Neural progenitor cell (in vitro differentiated cells): Measurements from ENCODE around the gene KLLN. TPM values are rescaled to one million over a fixed set of nuclear protein-coding genes. Genes with fewer than 3 reads are reported as not detected.
"Not testable (repeated sequence)": the region's sequence is repeated elsewhere in the genome, so short reads cannot be mapped to it uniquely, and the experiment has no call there.

ENCODE experiments used
- DNase-seq: peaks from one replicate; pipeline ENCODE4 v3.0.0-alpha.2; 2016; ENCODE audit warnings: low spot score
- H2AFZ ChIP-seq: fragments of 200-600 bp; sonication (generic); replicated peaks from 2 replicates; pipeline ENCODE4 v1.6.1; 2016; ENCODE audit warnings: antibody characterized with exemption
- H3F3A ChIP-seq: fragments of 200-600 bp; sonication (generic); 2 replicates; pipeline ENCODE4 v1.6.1; 2016; ENCODE audit warnings: antibody characterized with exemption, low read depth
- H3K27ac ChIP-seq: fragments of 200-600 bp; sonication (generic); 2 replicates; pipeline ENCODE4 v1.5.1; 2016; ENCODE audit warnings: mild to moderate bottlenecking
- H3K27me3 ChIP-seq: fragments of 200-600 bp; sonication (generic); 2 replicates; pipeline ENCODE4 v1.6.1; 2016; ENCODE audit warnings: mild to moderate bottlenecking, moderate library complexity
- H3K36me3 ChIP-seq: fragments of 200-600 bp; sonication (generic); 2 replicates; pipeline ENCODE4 v1.5.1; 2016
- H3K4me1 ChIP-seq: fragments of 200-600 bp; sonication (generic); 2 replicates; pipeline ENCODE4 v1.6.1; 2016; ENCODE audit warnings: mixed run types
- H3K4me2 ChIP-seq: fragments of 200-600 bp; sonication (generic); 2 replicates; pipeline ENCODE4 v1.6.1; 2016
- H3K4me3 ChIP-seq: fragments of 200-600 bp; sonication (generic); 2 replicates; pipeline ENCODE4 v1.5.1; 2016
- H3K79me2 ChIP-seq: fragments of 200-600 bp; sonication (generic); 2 replicates; pipeline ENCODE4 v1.6.1; 2016; ENCODE audit warnings: low read depth
- H3K9ac ChIP-seq: fragments of 200-600 bp; sonication (generic); 2 replicates; pipeline ENCODE4 v1.6.1; 2016
- H3K9me3 ChIP-seq: fragments of 200-600 bp; sonication (generic); 2 replicates; pipeline ENCODE4 v1.5.1; 2016; ENCODE audit warnings: low read depth
- H4K20me1 ChIP-seq: fragments of 200-600 bp; sonication (generic); 2 replicates; pipeline ENCODE4 v1.6.1; 2016; ENCODE audit warnings: low read depth
- H3K27ac Mint-ChIP-seq: 3 replicates; pipeline ENCODE4 v1.8.0; 2021; ENCODE audit warnings: mixed read lengths
- H3K27me3 Mint-ChIP-seq: 2 replicates; pipeline ENCODE4 v1.8.0; 2022; ENCODE audit warnings: low read depth, mild to moderate bottlenecking, inconsistent platforms, moderate library complexity, mixed read lengths; ENCODE audit not compliant: insufficient read depth
- H3K36me3 Mint-ChIP-seq: 3 replicates; pipeline ENCODE4 v1.8.0; 2021; ENCODE audit warnings: mixed read lengths
- H3K4me1 Mint-ChIP-seq: 3 replicates; pipeline ENCODE4 v1.8.0; 2021; ENCODE audit warnings: mixed read lengths
- H3K4me3 Mint-ChIP-seq: 3 replicates; pipeline ENCODE4 v1.8.0; 2021; ENCODE audit warnings: mild to moderate bottlenecking, moderate library complexity, mixed read lengths
- H3K9me3 Mint-ChIP-seq: 3 replicates; pipeline ENCODE4 v1.8.0; 2020; ENCODE audit warnings: mixed read lengths
- EZH2 ChIP-seq: fragments of 200-600 bp; sonication (generic); IDR thresholded peaks from 2 replicates; pipeline ENCODE4 v1.6.1; 2017; ENCODE audit warnings: antibody characterized with exemption, mild to moderate bottlenecking, moderate library complexity
- EZH2phosphoT487 ChIP-seq: fragments of 200-600 bp; sonication (generic); IDR thresholded peaks from 2 replicates; pipeline ENCODE4 v1.6.1; 2017; ENCODE audit warnings: antibody characterized with exemption
- total RNA-seq: library from RNA; depleted of rRNA; stranded (reverse); fragments of >200 nt; gene quantifications from 2 replicates; pipeline ENCODE4 v1.2.3, GENCODE V29; 2015; ENCODE audit warnings: low replicate concordance
- TF ChIP-seq, protein P1 (sequence below): fragments of 200-600 bp; sonication (generic); IDR thresholded peaks from 2 replicates; pipeline ENCODE4 v1.5.1; 2017; ENCODE audit warnings: antibody characterized with exemption, mild to moderate bottlenecking

Gene KLLN
- total RNA-seq, 1 donor from 2014 or later = 1.5 TPM

DNA sequence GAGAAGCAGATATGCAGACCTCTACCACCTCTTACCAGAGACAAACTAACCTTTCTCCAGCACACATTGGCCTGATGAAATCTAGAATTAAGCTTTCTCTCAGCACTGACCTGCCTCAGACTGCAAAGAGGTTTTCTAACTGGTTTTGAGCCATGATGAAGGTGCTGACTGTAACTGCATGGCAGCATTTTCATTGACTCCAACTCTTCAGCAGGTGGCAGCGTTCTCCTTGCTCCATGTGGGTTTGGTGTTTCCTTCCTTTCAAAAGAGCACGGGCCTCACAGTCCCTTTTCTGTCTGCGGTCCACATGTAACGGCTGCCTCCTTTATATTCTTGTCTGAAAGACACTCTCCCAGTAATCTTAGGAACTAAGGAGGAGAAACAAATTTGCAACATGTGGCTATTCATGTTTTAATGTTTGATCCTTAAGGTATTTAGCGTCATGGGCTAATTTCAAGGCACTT, 12.6 kb downstream of the KLLN start:
- Mint-ChIP-seq H3K4me3 (no peak overlapping the region), H3K36me3 (no peaks in the 10 kb centered on the region), H3K27me3 (no peaks in the 10 kb centered on the region), H3K27ac (no peak overlapping the region), H3K9me3 (no peaks in the 10 kb centered on the region), H3K4me1 (peaks cover 5% of the 10 kb centered on the region)
- Histone ChIP-seq H3F3A (no peaks in the 10 kb centered on the region), H2AFZ (peak overlapping the region; percentile 93), H3K27me3 (no peaks in the 10 kb centered on the region), H3K9ac (no peak overlapping the region), H3K4me2 (no peak overlapping the region), H3K4me1 (no peaks in the 10 kb centered on the region), H3K9me3 (no peaks in the 10 kb centered on the region), H3K27ac (no peak overlapping the region), H4K20me1 (no peaks in the 10 kb centered on the region), H3K79me2 (no peaks in the 10 kb centered on the region), H3K4me3 (no peak overlapping the region), H3K36me3 (no peaks in the 10 kb centered on the region)
- peak; percentile 82 for DNase-seq
- TF ChIP-seq, protein P1, sequence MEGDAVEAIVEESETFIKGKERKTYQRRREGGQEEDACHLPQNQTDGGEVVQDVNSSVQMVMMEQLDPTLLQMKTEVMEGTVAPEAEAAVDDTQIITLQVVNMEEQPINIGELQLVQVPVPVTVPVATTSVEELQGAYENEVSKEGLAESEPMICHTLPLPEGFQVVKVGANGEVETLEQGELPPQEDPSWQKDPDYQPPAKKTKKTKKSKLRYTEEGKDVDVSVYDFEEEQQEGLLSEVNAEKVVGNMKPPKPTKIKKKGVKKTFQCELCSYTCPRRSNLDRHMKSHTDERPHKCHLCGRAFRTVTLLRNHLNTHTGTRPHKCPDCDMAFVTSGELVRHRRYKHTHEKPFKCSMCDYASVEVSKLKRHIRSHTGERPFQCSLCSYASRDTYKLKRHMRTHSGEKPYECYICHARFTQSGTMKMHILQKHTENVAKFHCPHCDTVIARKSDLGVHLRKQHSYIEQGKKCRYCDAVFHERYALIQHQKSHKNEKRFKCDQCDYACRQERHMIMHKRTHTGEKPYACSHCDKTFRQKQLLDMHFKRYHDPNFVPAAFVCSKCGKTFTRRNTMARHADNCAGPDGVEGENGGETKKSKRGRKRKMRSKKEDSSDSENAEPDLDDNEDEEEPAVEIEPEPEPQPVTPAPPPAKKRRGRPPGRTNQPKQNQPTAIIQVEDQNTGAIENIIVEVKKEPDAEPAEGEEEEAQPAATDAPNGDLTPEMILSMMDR = peak; percentile 66
- no peak for TF ChIP-seq EZH2
- TF ChIP-seq EZH2phosphoT487 = no peak

DNA sequence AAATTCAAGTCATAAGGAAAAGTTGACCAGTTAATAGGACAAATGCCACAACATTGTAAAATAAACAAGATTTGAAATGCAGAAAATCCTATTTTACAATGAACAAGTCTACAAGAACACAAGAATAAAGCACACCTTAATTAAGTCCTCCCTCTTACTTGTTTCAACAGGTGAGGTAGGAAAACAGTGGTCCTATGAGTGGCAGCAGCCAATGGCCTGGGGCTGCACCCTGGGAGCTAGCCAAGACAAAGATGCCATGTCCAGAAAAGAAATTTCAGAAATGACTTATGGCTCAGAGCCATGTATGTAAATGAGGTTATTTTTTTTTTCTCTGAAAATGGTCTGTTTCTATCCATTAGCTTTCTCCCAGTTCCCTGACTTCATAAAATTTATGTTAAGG, 14.3 kb downstream of the KLLN start:
- Mint-ChIP-seq H3K36me3 (no peaks in the 10 kb centered on the region), H3K27me3 (no peaks in the 10 kb centered on the region), H3K4me1 (peaks cover 5% of the 10 kb centered on the region), H3K9me3 (no peaks in the 10 kb centered on the region), H3K4me3 (no peak overlapping the region), H3K27ac (no peak overlapping the region)
- H3K4me3 ChIP-seq = no peak overlapping the region
- H3K36me3 ChIP-seq = no peaks in the 10 kb centered on the region
- H3K79me2 ChIP-seq = no peaks in the 10 kb centered on the region
- TF ChIP-seq EZH2phosphoT487 = no peak
- TF ChIP-seq EZH2 = no peak
- TF ChIP-seq, protein P1 = no peak
- no peaks in the 10 kb centered on the region for H4K20me1 ChIP-seq
- no peaks in the 10 kb centered on the region for H3K4me1 ChIP-seq
- DNase-seq = no peak
- H3K9me3 ChIP-seq = no peaks in the 10 kb centered on the region
- H3K27me3 ChIP-seq = no peaks in the 10 kb centered on the region
- H3K27ac ChIP-seq = no peak overlapping the region
- H3K4me2 ChIP-seq = no peak overlapping the region
- no peak overlapping the region for H3K9ac ChIP-seq
- H3F3A ChIP-seq = no peaks in the 10 kb centered on the region
- H2AFZ ChIP-seq = no peak overlapping the region

DNA sequence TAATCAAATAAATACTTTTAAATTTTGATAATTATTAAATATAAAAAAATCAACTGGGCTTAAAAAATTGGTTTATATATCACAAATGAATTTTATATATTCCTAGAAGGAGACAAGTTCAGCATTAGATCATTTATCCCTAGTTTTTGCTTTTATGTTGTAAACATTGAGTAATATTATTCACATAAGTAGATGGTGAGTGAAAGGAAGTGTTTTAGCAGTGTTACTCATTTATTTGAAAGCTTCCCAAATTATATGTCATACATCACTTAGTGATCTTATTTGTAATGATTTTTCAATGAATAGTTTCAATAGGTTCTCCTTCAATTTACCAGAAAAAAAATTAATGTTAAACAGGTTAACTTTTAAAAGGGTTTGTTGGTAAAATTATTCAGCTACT, 15.8 kb downstream of the KLLN start:
- H3K4me3 Mint-ChIP-seq = no peak overlapping the region
- no peak overlapping the region for H3K9ac ChIP-seq

DNA sequence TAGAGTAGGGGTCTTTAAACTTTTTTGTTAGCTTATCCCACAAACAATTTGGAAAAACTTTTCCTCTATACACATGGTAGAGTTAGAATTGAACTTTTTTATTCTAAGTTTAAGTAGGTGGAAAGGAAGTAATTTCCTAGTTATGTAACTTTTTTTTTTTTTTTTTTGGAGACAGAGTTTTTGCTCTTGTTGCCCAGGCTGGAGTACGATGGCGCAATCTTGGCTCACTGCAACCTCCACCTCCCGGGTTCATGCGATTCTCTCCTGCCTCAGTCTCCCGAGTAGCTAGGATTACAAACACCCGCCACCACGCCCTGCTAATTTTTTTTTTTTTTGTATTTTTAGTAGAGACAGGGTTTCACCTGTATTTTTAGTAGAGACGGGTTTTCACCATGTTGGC, 16.6 kb downstream of the KLLN start:
- not testable (repeated sequence) for H4K20me1 ChIP-seq, H3K4me3 Mint-ChIP-seq, H3K36me3 ChIP-seq, H3K9ac ChIP-seq, H3K79me2 ChIP-seq, DNase-seq, H2AFZ ChIP-seq, H3K9me3 ChIP-seq, H3K4me3 ChIP-seq, H3K4me2 ChIP-seq, H3K27ac Mint-ChIP-seq, H3K4me1 ChIP-seq, H3F3A ChIP-seq, H3K27me3 Mint-ChIP-seq, H3K4me1 Mint-ChIP-seq, H3K36me3 Mint-ChIP-seq, H3K27me3 ChIP-seq, H3K9me3 Mint-ChIP-seq, H3K27ac ChIP-seq

More for the DNA sequence above, 15.8 kb downstream of the KLLN start:
- Histone ChIP-seq H3K27ac (no peak overlapping the region), H3K36me3 (no peaks in the 10 kb centered on the region), H3K4me2 (no peak overlapping the region), H3K4me1 (no peaks in the 10 kb centered on the region), H3K9me3 (no peaks in the 10 kb centered on the region), H4K20me1 (no peaks in the 10 kb centered on the region), H3K79me2 (no peaks in the 10 kb centered on the region), H3F3A (no peaks in the 10 kb centered on the region), H3K4me3 (no peak overlapping the region), H2AFZ (no peak overlapping the region), H3K27me3 (no peaks in the 10 kb centered on the region)
- TF ChIP-seq, protein P1 = no peak
- TF ChIP-seq EZH2phosphoT487 (no peak), EZH2 (no peak)
- Mint-ChIP-seq H3K27ac (no peak overlapping the region), H3K9me3 (no peaks in the 10 kb centered on the region), H3K36me3 (no peaks in the 10 kb centered on the region), H3K4me1 (peaks cover 5% of the 10 kb centered on the region), H3K27me3 (no peaks in the 10 kb centered on the region)
- DNase-seq = no peak
